SU-DHL-6 (cell line): ENCODE measurements around the gene SFRP5.

ENCODE experiments used
- CTCF ChIP-seq: fragments of 200-600 bp; sonication (generic); IDR thresholded peaks from one replicate; pipeline ENCODE4 v1.5.1; 2017; ENCODE audit warnings: antibody characterized with exemption, mild to moderate bottlenecking, low read length, moderate library complexity; ENCODE audit not compliant: insufficient read depth, poor library complexity, severe bottlenecking
- EZH2phosphoT487 ChIP-seq: fragments of 200-600 bp; sonication (generic), shearing (Covaris generic); conservative IDR thresholded peaks from 2 replicates; pipeline ENCODE4 v1.6.1; 2018; ENCODE audit warnings: mild to moderate bottlenecking, antibody characterized with exemption, low read length, moderate library complexity, mixed read lengths

- no peak for TF ChIP-seq CTCF
- no peak for TF ChIP-seq EZH2phosphoT487
Measured at GRCh38 chr10:97780841-97781617, 9.2 kb upstream of the SFRP5 start.
